Measurements from ENCODE around the gene RASGEF1B.

DNA sequence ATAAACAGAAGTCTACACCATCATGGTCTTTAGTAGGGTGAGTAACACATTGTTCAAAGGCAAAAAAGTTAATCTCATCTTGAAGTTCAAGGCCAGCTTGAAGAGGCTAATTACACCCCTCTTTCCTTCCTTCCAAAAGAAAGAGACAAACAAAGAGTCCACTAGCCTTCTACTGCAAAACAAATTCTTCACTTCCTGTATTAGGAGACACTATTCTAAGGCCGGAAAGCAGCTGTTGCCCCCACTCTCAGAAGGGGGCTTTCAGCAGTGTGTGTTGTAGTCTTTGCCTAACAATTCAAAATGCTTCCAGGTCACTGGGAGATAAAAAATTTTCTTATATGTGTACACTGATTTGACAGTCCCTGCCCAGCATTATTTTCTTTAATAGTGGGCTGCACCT lies 25.1 kb downstream of the RASGEF1B start:
- TF ChIP-seq, protein P1, sequence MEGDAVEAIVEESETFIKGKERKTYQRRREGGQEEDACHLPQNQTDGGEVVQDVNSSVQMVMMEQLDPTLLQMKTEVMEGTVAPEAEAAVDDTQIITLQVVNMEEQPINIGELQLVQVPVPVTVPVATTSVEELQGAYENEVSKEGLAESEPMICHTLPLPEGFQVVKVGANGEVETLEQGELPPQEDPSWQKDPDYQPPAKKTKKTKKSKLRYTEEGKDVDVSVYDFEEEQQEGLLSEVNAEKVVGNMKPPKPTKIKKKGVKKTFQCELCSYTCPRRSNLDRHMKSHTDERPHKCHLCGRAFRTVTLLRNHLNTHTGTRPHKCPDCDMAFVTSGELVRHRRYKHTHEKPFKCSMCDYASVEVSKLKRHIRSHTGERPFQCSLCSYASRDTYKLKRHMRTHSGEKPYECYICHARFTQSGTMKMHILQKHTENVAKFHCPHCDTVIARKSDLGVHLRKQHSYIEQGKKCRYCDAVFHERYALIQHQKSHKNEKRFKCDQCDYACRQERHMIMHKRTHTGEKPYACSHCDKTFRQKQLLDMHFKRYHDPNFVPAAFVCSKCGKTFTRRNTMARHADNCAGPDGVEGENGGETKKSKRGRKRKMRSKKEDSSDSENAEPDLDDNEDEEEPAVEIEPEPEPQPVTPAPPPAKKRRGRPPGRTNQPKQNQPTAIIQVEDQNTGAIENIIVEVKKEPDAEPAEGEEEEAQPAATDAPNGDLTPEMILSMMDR (IDR thresholded peaks at IDR 0.05): no peak
- TF ChIP-seq POLR2A (IDR thresholded peaks at IDR 0.05): no peak
